ENCODE measurements around the gene DLGAP1.
"Not testable (repeated sequence)": the region's sequence is repeated elsewhere in the genome, so short reads cannot be mapped to it uniquely, and the experiment has no call there.

DLGAP1 gene

GRCh38 chr18:3615374-3615985, 839.6 kb downstream of the DLGAP1 start:
- no peak overlapping the region for H3K4me2 ChIP-seq (ENCODE audit: low read length)

DNA sequence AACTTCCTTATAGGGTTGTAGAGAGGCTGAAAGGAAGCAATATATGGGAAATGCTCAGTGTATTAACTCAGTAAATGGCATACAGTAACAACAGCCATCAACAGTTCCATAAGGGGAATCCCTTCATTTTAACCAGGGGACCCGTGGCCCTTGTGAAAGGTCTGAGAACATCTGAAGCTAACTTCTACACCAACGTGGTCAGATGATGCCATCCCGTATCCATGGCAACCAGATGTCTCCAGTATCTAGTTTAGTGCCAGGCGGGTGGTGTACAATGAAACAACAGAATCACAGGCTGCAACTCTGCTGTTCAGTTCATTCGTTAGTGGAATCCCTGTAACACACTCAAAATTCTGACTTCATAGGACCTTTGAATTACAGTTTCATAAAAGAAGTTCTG, 842.8 kb downstream of the DLGAP1 start:
- Histone ChIP-seq H3K9me3 (replicated peaks; ENCODE audit: low read length) (no peaks in the 10 kb centered on the region), H3K4me2 (ENCODE audit: low read length) (no peak overlapping the region), H3K27me3 (ENCODE audit: control insufficient read depth, insufficient read depth, low read length) (no peaks in the 10 kb centered on the region), H3K4me1 (ENCODE audit: control insufficient read depth, insufficient read depth, low read length) (peaks cover 5% of the 10 kb centered on the region), H3K36me3 (ENCODE audit: insufficient read depth, low read length) (no peaks in the 10 kb centered on the region), H3K9ac (ENCODE audit: low read depth, low read length) (no peak overlapping the region), H3K4me3 (ENCODE audit: low read length) (no peak overlapping the region)

More at GRCh38 chr18:3615374-3615985, 839.6 kb downstream of the DLGAP1 start:
- no peaks in the 10 kb centered on the region for H3K9me3 ChIP-seq (replicated peaks; ENCODE audit: low read length)
- H3K4me1 ChIP-seq (ENCODE audit: control insufficient read depth, insufficient read depth, low read length) = peaks cover 7% of the 10 kb centered on the region
- no peaks in the 10 kb centered on the region for H3K27me3 ChIP-seq (ENCODE audit: control insufficient read depth, insufficient read depth, low read length)
- H3K4me3 ChIP-seq (ENCODE audit: low read length) = no peak overlapping the region
- H3K36me3 ChIP-seq (ENCODE audit: insufficient read depth, low read length) = no peaks in the 10 kb centered on the region
- H3K9ac ChIP-seq (ENCODE audit: low read depth, low read length) = no peak overlapping the region

DNA sequence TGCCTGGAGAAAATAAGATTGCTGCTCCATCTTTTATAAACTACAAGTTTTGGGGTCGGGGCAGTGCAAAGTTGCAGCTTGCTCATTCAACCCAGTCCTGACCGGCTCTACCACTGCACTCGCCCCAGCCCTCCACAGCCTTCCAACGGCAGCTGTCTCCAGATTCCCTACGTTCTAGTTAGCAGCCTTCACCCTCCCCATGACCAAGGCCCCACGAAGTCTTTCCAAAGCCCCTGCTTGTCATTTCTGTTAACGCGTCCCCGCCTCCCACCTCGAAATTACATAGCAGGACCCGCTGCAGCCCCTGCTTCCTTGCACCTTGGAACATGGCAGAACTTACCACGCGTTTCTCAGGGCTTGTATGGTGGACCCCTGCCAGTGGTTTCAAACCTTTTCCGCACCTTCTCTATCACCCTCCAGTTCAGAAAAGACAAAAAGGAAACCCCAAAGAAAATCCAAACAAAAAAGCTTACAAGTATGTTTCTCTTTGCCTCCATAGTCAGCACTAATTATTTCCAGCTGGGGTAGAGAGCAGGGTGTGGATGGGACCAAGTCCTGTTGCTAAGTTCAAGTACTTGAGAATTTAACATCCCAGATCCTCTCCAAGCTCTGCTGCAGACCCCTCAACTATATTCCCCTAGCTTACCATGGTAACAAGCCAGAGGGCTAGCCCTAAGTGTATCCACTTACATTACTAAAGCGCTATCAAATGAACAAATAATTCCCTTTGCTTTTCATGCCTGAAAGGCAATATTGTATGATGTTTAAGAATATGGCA, 843.6 kb downstream of the DLGAP1 start:
- no peaks in the 10 kb centered on the region for H3K27me3 ChIP-seq (ENCODE audit: control insufficient read depth, insufficient read depth, low read length)
- H3K9me3 ChIP-seq (replicated peaks; ENCODE audit: low read length) = no peaks in the 10 kb centered on the region
- no peak overlapping the region for H3K9ac ChIP-seq (ENCODE audit: low read depth, low read length)
- no peak overlapping the region for H3K4me2 ChIP-seq (ENCODE audit: low read length)
- no peak overlapping the region for H3K4me3 ChIP-seq (ENCODE audit: low read length)
- no peaks in the 10 kb centered on the region for H3K36me3 ChIP-seq (ENCODE audit: insufficient read depth, low read length)
- H3K4me1 ChIP-seq (ENCODE audit: control insufficient read depth, insufficient read depth, low read length) = peaks cover 11% of the 10 kb centered on the region

- Histone ChIP-seq H3K4me2 (ENCODE audit: low read length) (no peak overlapping the region), H3K4me1 (ENCODE audit: control insufficient read depth, insufficient read depth, low read length) (peaks cover 18% of the 10 kb centered on the region), H3K27me3 (ENCODE audit: control insufficient read depth, insufficient read depth, low read length) (no peaks in the 10 kb centered on the region), H3K9me3 (replicated peaks; ENCODE audit: low read length) (no peaks in the 10 kb centered on the region), H3K4me3 (ENCODE audit: low read length) (no peak overlapping the region), H3K9ac (ENCODE audit: low read depth, low read length) (no peak overlapping the region), H3K36me3 (ENCODE audit: insufficient read depth, low read length) (no peaks in the 10 kb centered on the region)
These were observed 844.3 kb downstream of the DLGAP1 start for GRCh38 chr18:3610813-3611212.

GRCh38 chr18:3610188-3610708, 844.9 kb downstream of the DLGAP1 start:
- H3K36me3 ChIP-seq (ENCODE audit: insufficient read depth, low read length) = no peaks in the 10 kb centered on the region
- no peak overlapping the region for H3K4me3 ChIP-seq (ENCODE audit: low read length)
- H3K9me3 ChIP-seq (replicated peaks; ENCODE audit: low read length) = no peaks in the 10 kb centered on the region
- no peak overlapping the region for H3K9ac ChIP-seq (ENCODE audit: low read depth, low read length)
- H3K27me3 ChIP-seq (ENCODE audit: control insufficient read depth, insufficient read depth, low read length) = no peaks in the 10 kb centered on the region
- no peak overlapping the region for H3K4me2 ChIP-seq (ENCODE audit: low read length)
- H3K4me1 ChIP-seq (ENCODE audit: control insufficient read depth, insufficient read depth, low read length) = peaks cover 23% of the 10 kb centered on the region

DNA sequence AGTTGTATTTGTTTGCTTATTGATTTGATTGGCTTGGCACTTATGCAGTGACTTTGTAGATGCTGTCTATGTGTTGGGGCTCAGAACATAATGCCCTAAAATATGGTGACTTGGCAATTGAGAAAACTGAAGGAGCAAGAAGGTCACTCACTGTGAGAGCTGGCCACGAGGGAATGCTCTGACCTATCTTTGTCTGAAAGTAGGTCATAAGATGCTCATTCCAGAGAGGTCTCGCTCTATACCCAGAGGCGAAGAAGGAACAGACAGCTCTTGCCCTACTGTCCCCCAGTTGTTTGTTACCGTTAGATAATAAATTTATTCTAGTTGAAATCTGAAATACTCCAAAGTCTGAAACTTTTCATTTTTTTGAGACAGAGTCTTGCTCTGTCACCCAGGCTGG, 846.6 kb downstream of the DLGAP1 start:
- H3K4me3 ChIP-seq (ENCODE audit: low read length) = no peak overlapping the region

DNA sequence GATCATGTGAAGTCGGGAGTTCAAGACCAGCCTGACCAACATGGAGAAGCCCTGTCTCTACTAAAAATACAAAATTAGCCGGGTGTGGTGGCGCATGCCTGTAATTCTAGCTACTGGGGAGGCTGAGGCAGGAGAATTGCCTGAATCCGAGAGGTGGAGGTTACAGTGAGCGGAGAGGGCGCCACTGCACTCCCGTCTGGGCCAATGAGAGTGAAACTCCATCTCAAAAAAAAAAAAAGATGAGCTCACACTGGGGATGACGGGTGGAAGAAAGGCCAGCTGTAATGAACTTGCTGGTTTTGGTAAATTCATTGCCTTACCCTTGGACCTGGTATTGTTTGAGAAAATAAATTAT, 847.0 kb downstream of the DLGAP1 start:
- H3K36me3 ChIP-seq (ENCODE audit: insufficient read depth, low read length); H3K4me3 ChIP-seq (ENCODE audit: low read length); H3K9me3 ChIP-seq (replicated peaks; ENCODE audit: low read length); H3K27me3 ChIP-seq (ENCODE audit: control insufficient read depth, insufficient read depth, low read length); H3K4me2 ChIP-seq (ENCODE audit: low read length); H3K9ac ChIP-seq (ENCODE audit: low read depth, low read length): not testable (repeated sequence)
- peaks cover 35% of the 10 kb centered on the region for H3K4me1 ChIP-seq (ENCODE audit: control insufficient read depth, insufficient read depth, low read length)

More for the DNA sequence above, 846.6 kb downstream of the DLGAP1 start:
- Histone ChIP-seq H3K4me1 (ENCODE audit: control insufficient read depth, insufficient read depth, low read length) (peaks cover 32% of the 10 kb centered on the region), H3K9me3 (replicated peaks; ENCODE audit: low read length) (no peaks in the 10 kb centered on the region), H3K27me3 (ENCODE audit: control insufficient read depth, insufficient read depth, low read length) (no peaks in the 10 kb centered on the region), H3K4me2 (ENCODE audit: low read length) (no peak overlapping the region), H3K36me3 (ENCODE audit: insufficient read depth, low read length) (no peaks in the 10 kb centered on the region), H3K9ac (ENCODE audit: low read depth, low read length) (no peak overlapping the region)

GRCh38 chr18:3607309-3608098, 847.6 kb downstream of the DLGAP1 start:
- Histone ChIP-seq H3K36me3 (ENCODE audit: insufficient read depth, low read length) (no peaks in the 10 kb centered on the region), H3K4me1 (ENCODE audit: control insufficient read depth, insufficient read depth, low read length) (peaks cover 40% of the 10 kb centered on the region)

DNA sequence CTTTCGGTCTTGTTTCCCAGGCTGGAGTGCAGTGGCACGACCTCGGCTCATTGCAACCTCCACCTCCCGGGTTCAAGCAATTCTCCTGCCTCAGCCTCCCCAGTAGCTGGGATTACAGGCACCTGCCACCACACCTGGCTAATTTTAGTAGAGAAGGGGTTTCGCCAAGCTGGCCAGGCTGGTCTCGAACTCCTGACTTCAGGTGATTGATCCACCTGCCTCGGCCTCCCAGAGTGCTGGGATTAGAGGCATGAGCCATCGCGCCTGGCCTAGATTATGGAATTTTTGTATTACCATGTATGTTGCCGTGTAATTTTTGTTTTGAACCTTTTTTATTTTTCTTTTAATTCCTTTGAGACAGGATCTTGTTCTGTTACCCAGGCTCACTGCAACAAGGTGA, 848.2 kb downstream of the DLGAP1 start:
- peak overlapping the region; percentile 90 for H3K9ac ChIP-seq (ENCODE audit: low read depth, low read length)
- H3K9me3 ChIP-seq (replicated peaks; ENCODE audit: low read length); H3K27me3 ChIP-seq (ENCODE audit: control insufficient read depth, insufficient read depth, low read length); H3K36me3 ChIP-seq (ENCODE audit: insufficient read depth, low read length); H3K4me3 ChIP-seq (ENCODE audit: low read length): not testable (repeated sequence)
- H3K4me1 ChIP-seq (ENCODE audit: control insufficient read depth, insufficient read depth, low read length) = peaks cover 44% of the 10 kb centered on the region
- H3K4me2 ChIP-seq (ENCODE audit: low read length) = peak overlapping the region; percentile 83

More at GRCh38 chr18:3607309-3608098, 847.6 kb downstream of the DLGAP1 start:
- no peaks in the 10 kb centered on the region for H3K9me3 ChIP-seq (replicated peaks; ENCODE audit: low read length)
- no peak overlapping the region for H3K4me2 ChIP-seq (ENCODE audit: low read length)
- no peaks in the 10 kb centered on the region for H3K27me3 ChIP-seq (ENCODE audit: control insufficient read depth, insufficient read depth, low read length)
- no peak overlapping the region for H3K9ac ChIP-seq (ENCODE audit: low read depth, low read length)
- no peak overlapping the region for H3K4me3 ChIP-seq (ENCODE audit: low read length)

GRCh38 chr18:3605954-3606443, 849.1 kb downstream of the DLGAP1 start:
- Histone ChIP-seq H3K27me3 (ENCODE audit: control insufficient read depth, insufficient read depth, low read length) (no peaks in the 10 kb centered on the region), H3K9ac (ENCODE audit: low read depth, low read length) (peak overlapping the region; percentile 90), H3K36me3 (ENCODE audit: insufficient read depth, low read length) (no peaks in the 10 kb centered on the region), H3K4me3 (ENCODE audit: low read length) (peak overlapping the region; percentile 65), H3K4me1 (ENCODE audit: control insufficient read depth, insufficient read depth, low read length) (peaks cover 40% of the 10 kb centered on the region), H3K4me2 (ENCODE audit: low read length) (peak overlapping the region; percentile 83), H3K9me3 (replicated peaks; ENCODE audit: low read length) (no peaks in the 10 kb centered on the region)

DNA sequence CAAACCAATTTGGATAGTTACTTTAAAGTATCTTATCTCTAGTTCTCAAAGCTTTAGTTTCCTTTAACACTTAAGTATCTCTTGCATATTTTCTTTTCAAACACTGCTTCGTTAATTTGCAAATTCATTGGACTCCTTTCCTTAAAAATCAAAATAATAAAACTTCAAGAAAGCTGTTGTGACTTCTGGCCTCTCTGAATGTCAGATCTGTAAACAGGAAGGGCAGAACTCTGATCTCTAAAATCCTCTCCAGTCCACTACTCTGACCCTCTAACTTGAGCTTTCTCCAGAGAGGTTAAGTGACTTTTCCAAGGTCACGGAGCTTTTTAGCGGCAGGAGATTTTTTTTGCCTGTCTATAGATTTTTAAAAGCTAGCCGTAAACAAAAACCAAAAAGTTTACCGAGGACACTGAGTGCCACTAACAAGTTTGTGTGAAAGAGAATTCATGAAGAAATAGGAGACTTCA, 849.6 kb downstream of the DLGAP1 start:
- Histone ChIP-seq H3K9me3 (replicated peaks; ENCODE audit: low read length) (no peaks in the 10 kb centered on the region), H3K4me2 (ENCODE audit: low read length) (peak overlapping the region; percentile 83), H3K9ac (ENCODE audit: low read depth, low read length) (peak overlapping the region; percentile 90), H3K4me1 (ENCODE audit: control insufficient read depth, insufficient read depth, low read length) (peaks cover 40% of the 10 kb centered on the region), H3K4me3 (ENCODE audit: low read length) (peak overlapping the region; percentile 65), H3K27me3 (ENCODE audit: control insufficient read depth, insufficient read depth, low read length) (no peaks in the 10 kb centered on the region), H3K36me3 (ENCODE audit: insufficient read depth, low read length) (no peaks in the 10 kb centered on the region)
